GM19452 (cell line): ENCODE data around the gene HS6ST2.

Source experiments
- ATAC-seq: cut with Tn5 transposase; IDR thresholded peaks from one replicate; pipeline ENCODE4 v1.9.1; 2021; ENCODE audit not compliant: unreplicated experiment

The HS6ST2 gene

GRCh38 chrX:132807411-132808030, 150.9 kb downstream of the HS6ST2 start:
- ATAC-seq = no peak

DNA sequence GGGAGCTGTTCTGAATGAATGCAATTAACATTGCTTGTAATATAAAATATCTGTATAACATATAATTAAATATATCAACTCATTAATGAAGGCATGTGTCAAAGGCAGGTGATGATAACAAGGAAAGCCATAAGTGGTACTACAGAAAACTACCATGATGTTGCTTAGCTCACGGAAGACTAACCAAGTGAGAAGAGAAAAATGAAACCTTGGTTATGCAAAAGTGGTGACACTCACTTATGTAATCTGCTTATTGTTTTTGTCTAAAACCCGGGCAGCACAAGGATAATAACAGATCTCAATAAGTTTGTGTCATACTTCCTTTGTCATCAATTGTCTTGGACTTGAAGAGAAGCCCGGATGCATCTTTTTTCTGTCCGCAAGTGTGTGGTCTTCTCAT, 156.4 kb downstream of the HS6ST2 start:
- no peak for ATAC-seq

- no peak for ATAC-seq
These were observed 163.2 kb downstream of the HS6ST2 start for GRCh38 chrX:132795181-132795580.

- no peak for ATAC-seq
These were observed 166.7 kb downstream of the HS6ST2 start for GRCh38 chrX:132791714-132792113.

GRCh38 chrX:132790329-132790728, 168.1 kb downstream of the HS6ST2 start:
- no peak for ATAC-seq

DNA sequence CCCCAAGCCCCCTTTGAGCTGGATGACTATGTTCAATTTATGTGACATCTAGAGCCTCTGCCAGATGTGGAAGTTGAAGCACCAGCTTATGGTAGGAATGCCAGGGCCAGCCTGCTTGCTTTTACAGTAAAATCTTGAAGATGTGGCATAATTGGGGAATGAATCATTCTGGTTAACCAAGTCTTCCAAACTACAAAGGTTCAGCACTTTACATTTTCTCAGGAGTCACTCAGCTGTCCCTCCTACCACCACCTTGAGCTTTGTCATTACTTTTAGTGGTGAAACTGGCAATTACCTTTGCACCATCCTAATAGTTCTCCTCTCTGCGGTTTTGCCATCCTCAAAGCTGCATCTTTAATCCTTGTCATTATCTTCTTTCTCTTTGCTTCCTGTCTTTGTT, 172.2 kb downstream of the HS6ST2 start:
- ATAC-seq = no peak

DNA sequence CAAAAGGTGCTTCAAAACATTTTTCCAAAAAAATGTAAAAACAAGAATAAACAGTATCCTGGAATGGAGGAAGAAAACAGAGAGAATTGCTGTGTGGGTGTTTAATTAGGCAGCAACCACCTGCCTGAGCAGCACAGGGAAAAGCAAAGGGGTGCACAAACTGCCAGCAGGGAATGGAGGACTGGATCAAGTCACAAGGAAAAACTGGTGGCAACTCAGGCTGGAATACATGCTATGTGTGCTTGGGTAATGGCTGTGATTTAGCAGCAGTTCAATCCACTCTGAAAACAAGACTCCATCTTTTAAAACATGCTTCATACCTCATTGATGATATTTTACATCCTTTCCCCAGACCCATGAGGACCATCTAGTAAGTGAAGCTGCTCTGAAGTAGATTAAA, 179.5 kb downstream of the HS6ST2 start:
- no peak for ATAC-seq

- no peak for ATAC-seq
These were observed 181.8 kb downstream of the HS6ST2 start for GRCh38 chrX:132776486-132777210.

DNA sequence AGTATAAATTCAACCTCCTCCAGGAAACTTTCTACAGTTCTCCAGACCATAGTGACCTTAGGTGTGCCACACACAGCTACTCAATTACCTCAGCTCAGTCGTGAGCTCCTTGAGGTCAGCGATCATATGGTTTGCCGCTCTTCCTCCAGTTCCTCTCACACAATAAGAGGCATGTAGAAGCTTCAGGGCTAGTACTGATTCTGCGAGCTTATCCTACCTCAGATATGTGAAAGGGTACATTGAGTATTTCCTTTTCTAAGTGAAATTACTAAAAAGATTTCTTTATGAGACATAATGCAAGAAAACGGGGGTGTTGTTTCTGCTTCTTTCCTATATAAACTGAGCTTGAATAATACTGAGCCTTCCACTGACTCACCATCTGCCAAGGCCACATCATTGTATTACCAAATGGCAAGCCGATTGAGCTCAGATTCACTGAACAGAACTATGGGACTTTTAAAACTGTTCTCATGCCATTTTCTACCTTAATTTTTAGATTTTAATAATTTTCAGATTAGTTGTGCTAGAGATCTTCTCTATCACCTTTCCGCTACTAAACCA, 183.1 kb downstream of the HS6ST2 start:
- ATAC-seq = no peak

DNA sequence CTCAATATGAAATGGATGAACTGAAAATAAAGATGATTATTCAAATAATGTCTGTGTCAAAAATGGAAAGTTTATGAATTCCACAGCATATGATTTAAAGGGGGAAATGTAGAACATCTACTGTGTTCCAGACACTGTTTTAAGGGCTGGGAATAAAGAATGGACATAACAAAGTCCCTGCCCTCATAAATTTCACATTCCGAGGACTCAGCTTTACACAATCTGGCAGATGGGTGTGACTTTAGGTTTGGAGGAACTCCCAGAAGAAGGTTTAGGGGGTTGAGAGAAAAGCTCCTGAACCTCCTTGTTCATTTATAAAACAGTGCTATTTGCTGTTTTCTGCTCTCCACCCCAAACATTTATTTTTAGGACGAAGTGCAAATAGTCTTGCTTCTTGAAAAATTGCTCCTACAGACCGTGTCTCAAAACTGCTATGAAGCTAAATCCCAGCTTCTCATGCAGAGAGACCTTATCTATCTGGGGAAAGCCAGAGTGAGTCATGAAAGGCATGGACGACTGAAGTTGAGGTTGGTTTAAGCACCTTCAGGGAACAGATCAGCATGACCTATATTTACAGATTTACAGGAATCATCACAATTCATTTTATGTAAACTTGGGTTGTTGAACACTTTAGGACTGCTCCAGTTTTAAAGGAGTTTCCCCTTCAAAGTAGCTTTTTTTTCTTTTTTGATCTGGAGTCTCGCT, 184.3 kb downstream of the HS6ST2 start:
- no peak for ATAC-seq

DNA sequence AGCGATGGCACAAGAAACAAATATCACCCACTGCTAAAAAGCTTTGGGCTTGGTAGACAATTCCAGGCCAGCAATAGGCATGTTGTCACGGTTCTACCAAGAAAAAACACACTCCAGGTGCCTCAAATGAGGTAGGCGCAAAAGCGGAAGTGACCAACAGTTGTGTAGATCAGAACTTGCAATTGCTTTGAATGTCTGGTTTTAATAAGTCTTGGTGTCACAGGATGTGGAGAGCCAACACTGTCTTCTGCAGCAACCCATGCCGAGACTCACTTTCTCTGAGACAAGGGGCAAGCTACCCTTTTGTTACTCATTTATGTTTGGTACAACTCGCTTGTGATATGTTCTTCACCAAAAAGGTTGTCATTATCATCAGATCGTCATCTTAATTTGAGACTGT, 188.8 kb downstream of the HS6ST2 start:
- ATAC-seq = no peak

GRCh38 chrX:132766452-132766851, 192.0 kb downstream of the HS6ST2 start:
- no peak for ATAC-seq

GRCh38 chrX:132763528-132763927, 194.9 kb downstream of the HS6ST2 start:
- no peak for ATAC-seq

- ATAC-seq = no peak
These were observed 199.7 kb downstream of the HS6ST2 start for GRCh38 chrX:132758759-132759158.

GRCh38 chrX:132757066-132757623, 201.3 kb downstream of the HS6ST2 start:
- no peak for ATAC-seq

DNA sequence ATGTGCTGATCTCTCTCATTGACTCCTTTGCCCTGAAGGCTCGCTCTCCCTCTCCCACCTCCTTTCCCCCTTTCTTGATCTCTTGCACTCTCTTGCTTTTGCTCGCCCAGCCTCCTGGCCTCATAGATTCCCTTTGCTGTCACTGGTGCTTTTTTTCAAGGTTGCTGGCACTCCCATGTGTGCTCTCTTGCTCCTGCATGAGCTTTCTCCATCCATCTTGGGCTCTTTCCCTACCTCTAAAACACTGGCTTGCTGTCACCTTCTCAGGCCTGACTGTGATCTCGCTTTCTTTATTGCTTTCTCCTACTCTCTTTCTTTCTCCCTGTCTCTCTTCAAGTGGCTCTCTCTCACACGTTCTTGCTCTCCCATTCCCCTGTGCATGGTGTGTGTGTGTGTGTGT, 202.0 kb downstream of the HS6ST2 start:
- ATAC-seq = no peak

- no peak for ATAC-seq
These were observed 207.3 kb downstream of the HS6ST2 start for GRCh38 chrX:132751063-132751690.

DNA sequence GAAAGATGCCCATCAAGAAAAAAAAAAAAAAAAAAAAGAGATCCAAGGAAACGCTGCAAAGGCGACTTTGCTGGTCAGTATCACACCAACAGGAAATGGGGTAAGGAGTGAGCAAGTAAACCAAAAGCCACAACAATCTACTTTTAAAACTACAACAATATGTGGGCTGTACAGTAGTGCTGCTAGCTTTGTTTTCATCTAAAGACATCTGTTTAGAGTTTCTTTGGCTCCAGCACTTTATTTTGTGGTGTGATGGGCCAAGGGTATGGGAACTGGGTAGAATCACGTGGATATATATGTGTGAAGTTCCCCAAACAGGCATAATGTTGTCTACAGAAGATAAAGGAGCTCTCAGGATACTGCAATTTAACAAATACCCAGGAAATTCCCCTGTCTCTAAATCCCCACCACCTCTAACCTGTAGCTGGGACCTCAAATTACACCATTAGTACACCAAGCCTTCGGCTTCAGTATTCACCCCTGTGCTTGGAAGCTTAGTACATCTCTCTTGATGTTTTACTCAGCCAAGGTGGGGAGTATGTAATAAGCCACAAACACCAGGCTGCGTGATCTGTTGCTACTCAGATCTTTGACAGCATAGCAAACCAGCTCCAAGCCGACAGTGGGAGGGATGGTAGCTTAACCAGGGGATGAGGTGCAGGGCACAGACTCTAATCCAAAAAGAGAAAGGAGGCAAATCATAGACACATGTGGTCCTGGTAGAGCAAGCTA, 207.9 kb downstream of the HS6ST2 start:
- ATAC-seq = no peak

DNA sequence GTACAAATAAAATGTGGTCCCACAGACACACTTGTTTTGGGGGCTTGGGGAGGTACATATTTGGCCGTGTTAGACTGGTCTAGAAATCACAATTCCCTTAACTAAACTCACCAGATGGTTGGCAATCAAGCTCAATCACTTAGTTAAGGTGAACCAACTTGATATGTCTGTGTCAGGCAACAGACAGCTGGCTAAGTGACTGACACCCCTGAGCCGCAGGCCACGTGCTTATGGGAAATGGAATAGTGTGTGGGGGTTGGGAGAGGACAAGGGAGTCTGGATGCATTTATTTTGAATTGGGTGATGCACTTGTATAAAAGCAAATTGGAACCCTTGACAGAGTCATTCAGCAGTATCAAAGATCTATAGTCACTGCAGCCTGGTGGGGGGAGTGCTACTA, 209.0 kb downstream of the HS6ST2 start:
- no peak for ATAC-seq

DNA sequence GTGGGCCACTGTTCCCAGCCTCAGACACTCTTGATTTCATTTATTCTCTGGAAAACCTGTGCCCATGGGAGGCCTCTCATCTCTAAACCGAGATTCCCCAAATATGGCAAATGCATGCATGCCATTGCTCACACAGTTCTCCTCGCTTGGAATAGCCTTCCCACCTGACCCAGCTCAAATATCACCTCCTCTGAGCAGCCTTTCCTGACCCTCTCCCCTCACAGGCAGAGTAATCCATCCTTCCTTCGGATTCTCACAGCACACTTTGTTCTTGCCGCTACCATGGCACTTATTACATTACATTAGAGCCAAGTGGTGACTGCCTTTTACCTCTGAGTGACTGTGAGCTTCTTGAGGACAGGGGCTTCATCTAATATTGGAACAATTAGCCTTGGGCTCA, 209.5 kb downstream of the HS6ST2 start:
- no peak for ATAC-seq
